SK-N-SH (cell line): Measurements from ENCODE around the gene UBE2G1.

Experiments used
- CHD2 ChIP-seq: fragments of 150-350 bp; IDR thresholded peaks from 2 replicates; pipeline ENCODE4 v1.6.1; 2018; ENCODE audit warnings: low read length; ENCODE audit not compliant: partially characterized antibody
- CTCF ChIP-seq: fragments of 200-600 bp; sonication (generic); IDR thresholded peaks from 2 replicates; pipeline ENCODE4 v1.6.1; 2017; ENCODE audit warnings: antibody characterized with exemption, mild to moderate bottlenecking, moderate library complexity
- EP300 ChIP-seq, 2 experiments: IDR thresholded peaks; 2 replicates each; pipeline versions ENCODE4 v1.4.0 to v1.6.1; 2012; ENCODE audit warnings: borderline replicate concordance in 1 of 2, low read depth in 1 of 2, low read length in 1 of 2
- GABPA ChIP-seq: IDR thresholded peaks from 2 replicates; pipeline ENCODE4 v1.4.0; 2012; ENCODE audit warnings: low read depth, mild to moderate bottlenecking
- MEF2A ChIP-seq: IDR thresholded peaks from 2 replicates; pipeline ENCODE4 v1.4.0; 2012; ENCODE audit warnings: low read depth, borderline replicate concordance
- PBX3 ChIP-seq: IDR thresholded peaks from 2 replicates; pipeline ENCODE4; 2012
- RAD21 ChIP-seq: IDR thresholded peaks from 2 replicates; pipeline ENCODE4 v1.6.1; 2012; ENCODE audit warnings: mild to moderate bottlenecking, low read length

- TF ChIP-seq CHD2: no peak
- no peak for TF ChIP-seq GABPA
- no peak for TF ChIP-seq CTCF
- no peak for TF ChIP-seq PBX3
- no peak for TF ChIP-seq EP300 (IDR thresholded peaks at IDR 0.05; ENCODE audit: borderline replicate concordance in 1 of 2, low read depth in 1 of 2, low read length in 1 of 2)
- TF ChIP-seq RAD21: no peak
- no peak for TF ChIP-seq MEF2A
Measured at GRCh38 chr17:4405038-4405669, 38.7 kb upstream of the UBE2G1 start.
